Heart left ventricle (tissue), 16 donors: Measurements from ENCODE around the gene NPPB. TPM values are rescaled to one million over a fixed set of nuclear protein-coding genes. Genes with fewer than 3 reads are reported as not detected.

Experiments
- ATAC-seq, 4 donors: fragments of 200-7000 bp; cut with Tn5 transposase; one replicate each; pipeline ENCODE4 v1.9.1; 2020 to 2022; ENCODE audit warnings: moderate library complexity in 4 of 4, mild to moderate bottlenecking in 3 of 4, moderate number of reproducible peaks in 1 of 4
- DNase-seq, 5 donors: peaks; one replicate each; pipeline ENCODE4 v3.0.0-alpha.2; 2020
- H3K27ac ChIP-seq, 12 donors: fragments of 200-600 bp; sonication (generic) in 4 of 12; one replicate each; pipeline versions ENCODE4 v1.5.0 to v1.8.0; 2016 to 2022; ENCODE audit warnings: mild to moderate bottlenecking in 2 of 12
- H3K27me3 ChIP-seq, 9 donors: fragments of 200-600 bp; sonication (generic) in 2 of 9; one replicate each; pipeline versions ENCODE4 v1.5.1 to v1.8.0; 2016 to 2022; ENCODE audit warnings: mild to moderate bottlenecking in 3 of 9
- H3K36me3 ChIP-seq, 9 donors: fragments of 200-600 bp; sonication (generic) in 2 of 9; one replicate each; pipeline versions ENCODE4 v1.5.0 to v1.8.0; 2018 to 2022; ENCODE audit warnings: mild to moderate bottlenecking in 2 of 9
- H3K4me1 ChIP-seq, 12 donors: fragments of 200-600 bp; sonication (generic) in 4 of 12; one replicate each; pipeline versions ENCODE4 v1.5.0 to v1.8.0; 2016 to 2022; ENCODE audit warnings: mild to moderate bottlenecking in 3 of 12
- H3K4me3 ChIP-seq, 12 donors: fragments of 200-600 bp; sonication (generic) in 4 of 12; one replicate each; pipeline versions ENCODE4 v1.5.0 to v1.8.0; 2017 to 2022; ENCODE audit warnings: mild to moderate bottlenecking in 9 of 12, moderate library complexity in 4 of 12
- H3K9me3 ChIP-seq, 12 donors: fragments of 200-600 bp; sonication (generic) in 4 of 12; one replicate each; pipeline versions ENCODE4 v1.5.0 to v1.8.0; 2016 to 2022; ENCODE audit warnings: mild to moderate bottlenecking in 1 of 12
- CTCF ChIP-seq, 12 donors: fragments of 200-600 bp; sonication (generic) in 4 of 12; IDR thresholded peaks; one replicate each; pipeline versions ENCODE4 v1.5.0 to v1.8.0; 2018 to 2022; ENCODE audit warnings: antibody characterized with exemption in 12 of 12, mild to moderate bottlenecking in 5 of 12
- POLR2A ChIP-seq, 2 donors: fragments of 450-650 bp; IDR thresholded peaks; one replicate each; pipeline ENCODE4 v1.6.1; 2017; ENCODE audit warnings: antibody characterized with exemption in 2 of 2, mild to moderate bottlenecking in 2 of 2, moderate library complexity in 2 of 2
- WGBS, 4 donors: extraction: QIAGEN DNeasy Blood & Tissue Kit in 2 of 4; methylation state at CpG; one replicate each; pipeline versions ENCODE4 v1.1.5 to v1.1.7; 2013 to 2018; 5-methylcytosine and 5-hydroxymethylcytosine counted together
- intact Hi-C, 10 donors: fragments of 100-400 bp; cut with DNase I; formaldehyde crosslinking; loops; one replicate each; pipeline versions ENCODE4 v1.11.1 to v1.14.2; 2022
- polyA plus RNA-seq, 2 donors: library from polyadenylated mRNA; stranded (reverse); fragments of 200-250 nt; gene quantifications; one replicate each; pipeline ENCODE4 v1.2.3, GENCODE V29; 2013
- total RNA-seq, 9 donors: library from RNA; depleted of rRNA in 2 of 9; stranded (reverse); fragments of >200 nt in 2 of 9; fragmentation: NEBNext Ultra II Directional in 3 of 9; extraction: Animal tissue kit (Norgen Biotek cat#: 25700) in 3 of 9; gene quantifications; one replicate each; pipeline versions ENCODE4 v1.1.0 to v1.2.4, GENCODE V29; 2016 to 2023
- donor health status: ischemic (EF 13 %, LVEDD 7.1; RV severe dilation, severe dysfunction).
- donor health status: healthy with polysubstance abuse.
- donor health status: DM: no; HTN: yes; CAD: no.
- donor health status: DM: no; HTN: no; CAD: no.
- donor health status: ischemic (EF 25% LVEDD 6.9; RV normal size, moderate dysfunction).
- donor health status: ischemic (EF 25% LVEDD 5.7; RV mildly dilated, moderate dysfunction).
- donor health status: healthy.
- donor health status: DM: yes; HTN: yes; CAD: no.
- donor health status: ischemic (EF 35%, LVEDD 5.7; RV mildly dilated, moderate dysfunction).
- donor health status: nonischemic (EF 11% LVEDD 7.7; RV severe dilation, severe dysfunction).
- donor health status: DM: yes; HTN: yes; CAD: no.
- donor health status: PGD.
- donor health status: ischemic (EF 29% LVEDD 5.4; RV normal size, mild dysfunction).
- donor health status: nonischemic (EF 23%, LVEDD 6.1; RV moderate dilation, normal function).

The NPPB gene
- total and polyA plus RNA-seq, 11 donors = 14.4 to 7,924 (median 252) TPM

GRCh38 chr1:11860083-11860482, 1.3 kb upstream of the NPPB start:
- H3K4me1 ChIP-seq = peaks cover 0 to 12% (median 0%) of the 10 kb centered on the region in 12 donors
- no peak for ATAC-seq
- intact Hi-C loops = no loop called here
- no peaks in the 10 kb centered on the region for H3K36me3 ChIP-seq
- no peak for TF ChIP-seq CTCF (IDR thresholded peaks at IDR 0.05)
- no peak overlapping the region for H3K4me3 ChIP-seq
- no peak overlapping the region for H3K27ac ChIP-seq
- peaks cover 12 to 44% (median 29%) of the 10 kb centered on the region in 9 donors for H3K27me3 ChIP-seq
- DNase-seq = no peak
- 56 to 69% (median 64%) methylated on average over 2 of the region's 2 CpGs for WGBS, 4 donors
- H3K9me3 ChIP-seq = no peaks in the 10 kb centered on the region

- ATAC-seq (peak; percentile 49 to 86 (median 68)), DNase-seq (peak; percentile 70 to 85 (median 75))
- H3K4me3 ChIP-seq = peak overlapping the region in 7 of 12 donors; percentile 1 to 49 (median 25)
- 3 to 4% (median 3%) methylated on average over 13 to 53 of the region's 53 CpGs for WGBS, 4 donors
- peaks cover 0 to 12% (median 0%) of the 10 kb centered on the region in 12 donors for H3K4me1 ChIP-seq
- no peaks in the 10 kb centered on the region for H3K9me3 ChIP-seq
- TF ChIP-seq POLR2A (IDR thresholded peaks at IDR 0.05) (no peak), CTCF (IDR thresholded peaks at IDR 0.05) (peak in 5 of 12 donors; percentile 14 to 37 (median 22))
- peak overlapping the region in 2 of 12 donors; percentile 46 to 69 for H3K27ac ChIP-seq
- H3K36me3 ChIP-seq = no peaks in the 10 kb centered on the region
- intact Hi-C loops = loop anchor here in 2 of 10 donors (1.0 to 5.0 kb wide), 2 partner anchors 14 to 33 kb away; no protein-coding TSS in a partner anchor
- peaks cover 12 to 43% (median 29%) of the 10 kb centered on the region in 9 donors for H3K27me3 ChIP-seq
Measured at GRCh38 chr1:11858968-11859871, 475 bp upstream of the NPPB start.

GRCh38 chr1:11858158-11858557, 587 bp downstream of the NPPB start:
- intact Hi-C loops = loop anchor here in 1 of 10 donors (5.0 kb wide), 1 partner anchor 34 kb away; no protein-coding TSS in a partner anchor
- Histone ChIP-seq H3K4me1 (peaks cover 0 to 12% (median 0%) of the 10 kb centered on the region in 12 donors), H3K27me3 (peaks cover 12 to 46% (median 29%) of the 10 kb centered on the region in 9 donors), H3K36me3 (no peaks in the 10 kb centered on the region), H3K9me3 (no peaks in the 10 kb centered on the region), H3K27ac (peak overlapping the region in 4 of 12 donors; percentile 14 to 69 (median 50)), H3K4me3 (peak overlapping the region in 6 of 12 donors; percentile 6 to 49 (median 28))
- whole genome bisulfite sequencing, 4 donors = 72 to 86% (median 79%) methylated on average over 10 to 14 of the region's 14 CpGs
- DNase-seq (no peak), ATAC-seq (peak in 1 of 4 donors; percentile 5)
- TF ChIP-seq POLR2A (IDR thresholded peaks at IDR 0.05) = no peak
- TF ChIP-seq CTCF (IDR thresholded peaks at IDR 0.05) = no peak
